ENCODE results near the gene FAAP100. TPM values are rescaled to one million over a fixed set of nuclear protein-coding genes. Genes with fewer than 3 reads are reported as not detected.
A peak's percentile ranks its signal among the peaks of the same experiment; 100 is the strongest.

Gene FAAP100
- total RNA-seq, 1 experiment from 2014 or later, result 39.4 TPM

GRCh38 chr17:81581758-81582157 is 29.6 kb upstream of the FAAP100 start:
- Mint-ChIP-seq H3K9me3 (ENCODE audit: low read depth, unreplicated experiment) (no peaks in the 10 kb centered on the region), H3K27ac (ENCODE audit: unreplicated experiment) (no peak overlapping the region), H3K4me1 (ENCODE audit: low read depth, unreplicated experiment) (peaks cover 25% of the 10 kb centered on the region), H3K4me3 (ENCODE audit: low read depth, unreplicated experiment) (no peak overlapping the region), H3K36me3 (ENCODE audit: insufficient read depth, unreplicated experiment) (peaks cover 78% of the 10 kb centered on the region), H3K27me3 (ENCODE audit: unreplicated experiment) (no peaks in the 10 kb centered on the region)
- intact Hi-C loops (cut with micrococcal nuclease; ENCODE audit: unreplicated experiment), result no loop called here
- TF ChIP-seq, protein P1, sequence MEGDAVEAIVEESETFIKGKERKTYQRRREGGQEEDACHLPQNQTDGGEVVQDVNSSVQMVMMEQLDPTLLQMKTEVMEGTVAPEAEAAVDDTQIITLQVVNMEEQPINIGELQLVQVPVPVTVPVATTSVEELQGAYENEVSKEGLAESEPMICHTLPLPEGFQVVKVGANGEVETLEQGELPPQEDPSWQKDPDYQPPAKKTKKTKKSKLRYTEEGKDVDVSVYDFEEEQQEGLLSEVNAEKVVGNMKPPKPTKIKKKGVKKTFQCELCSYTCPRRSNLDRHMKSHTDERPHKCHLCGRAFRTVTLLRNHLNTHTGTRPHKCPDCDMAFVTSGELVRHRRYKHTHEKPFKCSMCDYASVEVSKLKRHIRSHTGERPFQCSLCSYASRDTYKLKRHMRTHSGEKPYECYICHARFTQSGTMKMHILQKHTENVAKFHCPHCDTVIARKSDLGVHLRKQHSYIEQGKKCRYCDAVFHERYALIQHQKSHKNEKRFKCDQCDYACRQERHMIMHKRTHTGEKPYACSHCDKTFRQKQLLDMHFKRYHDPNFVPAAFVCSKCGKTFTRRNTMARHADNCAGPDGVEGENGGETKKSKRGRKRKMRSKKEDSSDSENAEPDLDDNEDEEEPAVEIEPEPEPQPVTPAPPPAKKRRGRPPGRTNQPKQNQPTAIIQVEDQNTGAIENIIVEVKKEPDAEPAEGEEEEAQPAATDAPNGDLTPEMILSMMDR (IDR thresholded peaks at IDR 0.05; ENCODE audit: unreplicated experiment), result no peak
- no TSS peak for BruUV-seq (replicated peaks)
- DNase-seq, result no peak
- CTCF ChIA-PET, result interaction anchor here (0.6 kb wide), 1 partner anchor 1633 kb away, joined by 3 read pairs; no protein-coding TSS in a partner anchor

GRCh38 chr17:81580481-81580880 is 28.3 kb upstream of the FAAP100 start:
- no TSS peak for BruUV-seq (replicated peaks)
- no peaks in the 10 kb centered on the region for H3K27me3 Mint-ChIP-seq (ENCODE audit: unreplicated experiment)
- H3K4me1 Mint-ChIP-seq (ENCODE audit: low read depth, unreplicated experiment), result peaks cover 38% of the 10 kb centered on the region
- H3K36me3 Mint-ChIP-seq (ENCODE audit: insufficient read depth, unreplicated experiment), result peaks cover 79% of the 10 kb centered on the region
- no peak overlapping the region for H3K4me3 Mint-ChIP-seq (ENCODE audit: low read depth, unreplicated experiment)
- DNase-seq, result no peak
- H3K27ac Mint-ChIP-seq (ENCODE audit: unreplicated experiment), result no peak overlapping the region
- no peaks in the 10 kb centered on the region for H3K9me3 Mint-ChIP-seq (ENCODE audit: low read depth, unreplicated experiment)
- TF ChIP-seq, protein P1 (IDR thresholded peaks at IDR 0.05; ENCODE audit: unreplicated experiment), result no peak
- intact Hi-C loops (cut with micrococcal nuclease; ENCODE audit: unreplicated experiment), result no loop called here
- CTCF ChIA-PET, result no interaction called here

DNA sequence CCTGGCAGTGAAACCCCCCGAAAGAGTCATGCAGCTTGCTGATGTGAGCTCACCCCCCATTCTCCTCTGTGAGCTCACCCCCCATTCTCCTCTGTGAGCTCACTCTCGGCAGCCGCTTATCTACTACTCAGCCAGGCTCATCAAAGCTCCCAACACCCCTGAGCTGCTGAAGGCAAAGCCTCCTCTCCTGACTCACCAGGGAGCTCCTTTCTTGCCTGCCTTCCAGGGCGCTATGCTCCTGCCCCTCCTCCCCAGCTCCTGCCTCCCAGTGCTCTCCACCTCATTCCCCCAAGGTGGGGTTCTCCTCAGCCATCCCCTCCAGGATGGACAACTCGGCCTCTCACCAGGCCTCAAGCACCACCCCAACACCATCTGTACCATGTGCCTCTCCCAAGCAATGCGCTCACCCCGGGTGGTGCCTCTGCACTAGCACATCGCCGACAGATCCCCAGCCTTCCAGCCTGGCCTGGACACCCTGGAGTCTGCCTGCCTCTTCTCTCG is 27.7 kb upstream of the FAAP100 start:
- intact Hi-C loops (cut with micrococcal nuclease; ENCODE audit: unreplicated experiment), result no loop called here
- no peaks in the 10 kb centered on the region for H3K9me3 Mint-ChIP-seq (ENCODE audit: low read depth, unreplicated experiment)
- BruUV-seq (replicated peaks), result no TSS peak
- H3K36me3 Mint-ChIP-seq (ENCODE audit: insufficient read depth, unreplicated experiment), result peaks cover 79% of the 10 kb centered on the region
- TF ChIP-seq, protein P1 (IDR thresholded peaks at IDR 0.05; ENCODE audit: unreplicated experiment), result no peak
- no peak overlapping the region for H3K4me3 Mint-ChIP-seq (ENCODE audit: low read depth, unreplicated experiment)
- DNase-seq, result no peak
- no peaks in the 10 kb centered on the region for H3K27me3 Mint-ChIP-seq (ENCODE audit: unreplicated experiment)
- CTCF ChIA-PET, result no interaction called here
- peak overlapping the region; percentile 58 for H3K27ac Mint-ChIP-seq (ENCODE audit: unreplicated experiment)
- H3K4me1 Mint-ChIP-seq (ENCODE audit: low read depth, unreplicated experiment), result peaks cover 39% of the 10 kb centered on the region

DNA sequence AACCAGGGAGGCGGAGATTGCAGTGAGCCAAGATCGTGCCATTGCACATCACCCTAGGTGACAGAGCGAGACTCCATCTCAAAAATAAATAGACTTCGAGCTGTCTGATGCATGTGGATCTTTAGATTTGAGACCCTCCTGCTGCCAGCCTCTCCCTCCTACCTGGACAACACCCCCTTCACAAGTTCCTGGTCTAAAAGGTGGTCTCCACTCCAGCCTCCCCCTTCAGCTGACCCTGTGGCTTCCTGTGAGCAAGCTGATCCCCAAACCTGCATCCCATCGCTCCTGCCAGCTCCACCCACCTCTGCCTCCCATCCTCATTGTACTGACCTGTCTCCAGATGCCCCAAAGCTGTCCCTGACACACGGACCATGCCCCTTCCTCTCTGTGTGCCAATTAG is 27.1 kb upstream of the FAAP100 start:
- CTCF ChIA-PET, result interaction anchor here (0.5 kb wide), 1 partner anchor 35 kb away, joined by 5 read pairs; no protein-coding TSS in a partner anchor
- no peak for DNase-seq
- Mint-ChIP-seq H3K9me3 (ENCODE audit: low read depth, unreplicated experiment) (no peaks in the 10 kb centered on the region), H3K4me3 (ENCODE audit: low read depth, unreplicated experiment) (no peak overlapping the region), H3K36me3 (ENCODE audit: insufficient read depth, unreplicated experiment) (peaks cover 79% of the 10 kb centered on the region), H3K4me1 (ENCODE audit: low read depth, unreplicated experiment) (peaks cover 39% of the 10 kb centered on the region), H3K27ac (ENCODE audit: unreplicated experiment) (peak overlapping the region; percentile 58), H3K27me3 (ENCODE audit: unreplicated experiment) (no peaks in the 10 kb centered on the region)
- TF ChIP-seq, protein P1 (IDR thresholded peaks at IDR 0.05; ENCODE audit: unreplicated experiment), result no peak
- no TSS peak for BruUV-seq (replicated peaks)
- intact Hi-C loops (cut with micrococcal nuclease; ENCODE audit: unreplicated experiment), result no loop called here
